HG02759 (cell line): Measurements from ENCODE around the gene SERPINC1.
"Not testable (repeated sequence)": the region's sequence is repeated elsewhere in the genome, so short reads cannot be mapped to it uniquely, and the experiment has no call there.

ENCODE experiments used
- ATAC-seq: cut with Tn5 transposase; IDR thresholded peaks from one replicate; pipeline ENCODE4 v1.9.1; 2021; ENCODE audit warnings: mild to moderate bottlenecking, moderate library complexity; ENCODE audit not compliant: unreplicated experiment

The SERPINC1 gene

DNA sequence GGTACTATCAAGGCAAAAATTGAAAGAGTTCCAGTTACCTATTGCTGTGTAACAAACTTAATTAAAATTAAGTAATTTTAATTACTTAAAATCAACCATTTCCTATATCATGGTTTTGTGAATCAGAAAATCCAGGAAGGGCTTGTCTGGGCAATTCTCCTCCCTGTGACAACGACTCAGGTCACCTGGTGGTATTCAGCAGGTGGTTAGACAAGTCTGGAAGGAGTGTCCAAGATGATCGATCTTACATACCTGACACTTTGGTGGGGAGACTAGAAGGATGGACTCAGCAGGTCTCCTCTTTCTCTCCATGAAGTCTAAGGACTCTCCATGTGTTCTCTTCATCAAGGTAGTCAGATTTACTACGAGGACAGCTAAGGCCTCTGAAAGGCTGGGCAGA, 22.9 kb downstream of the SERPINC1 start:
- no peak for ATAC-seq

DNA sequence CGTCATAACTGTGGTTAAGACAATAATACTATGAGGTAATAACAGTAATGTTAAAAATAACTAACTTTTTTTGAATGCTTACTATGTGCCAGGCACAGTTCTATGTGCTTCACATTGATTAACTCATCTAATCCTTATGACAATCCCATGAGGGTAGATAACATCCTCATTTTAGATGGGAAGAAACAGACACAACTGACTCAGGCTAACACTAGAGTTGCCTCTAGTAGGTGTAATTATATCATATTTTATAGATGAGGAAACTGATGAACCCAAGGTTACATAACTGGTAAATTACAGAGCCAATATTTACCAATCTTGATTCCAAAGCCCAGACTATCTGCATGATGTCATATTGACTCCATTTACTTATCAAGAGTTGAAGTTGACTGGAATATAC, 23.5 kb downstream of the SERPINC1 start:
- no peak for ATAC-seq

DNA sequence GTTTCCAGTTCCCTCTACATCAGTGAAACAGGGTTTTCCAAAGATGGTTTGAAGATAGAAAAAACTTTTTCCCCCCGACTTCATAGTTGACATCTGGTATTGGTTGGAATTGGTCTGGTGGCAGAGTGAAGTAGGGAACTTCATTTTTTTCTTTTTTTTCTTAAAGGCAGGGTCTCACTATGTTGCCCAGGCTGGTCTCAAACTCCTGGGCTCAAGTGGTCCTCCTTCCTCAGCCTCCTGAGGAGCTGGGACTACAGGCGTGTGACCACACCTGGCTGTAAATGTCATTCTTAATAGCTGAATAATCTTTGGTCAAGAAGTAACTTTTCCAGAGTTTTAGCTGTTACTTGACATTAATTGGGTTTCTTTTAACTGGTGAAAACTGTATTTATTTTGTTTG, 27.2 kb downstream of the SERPINC1 start:
- no peak for ATAC-seq

DNA sequence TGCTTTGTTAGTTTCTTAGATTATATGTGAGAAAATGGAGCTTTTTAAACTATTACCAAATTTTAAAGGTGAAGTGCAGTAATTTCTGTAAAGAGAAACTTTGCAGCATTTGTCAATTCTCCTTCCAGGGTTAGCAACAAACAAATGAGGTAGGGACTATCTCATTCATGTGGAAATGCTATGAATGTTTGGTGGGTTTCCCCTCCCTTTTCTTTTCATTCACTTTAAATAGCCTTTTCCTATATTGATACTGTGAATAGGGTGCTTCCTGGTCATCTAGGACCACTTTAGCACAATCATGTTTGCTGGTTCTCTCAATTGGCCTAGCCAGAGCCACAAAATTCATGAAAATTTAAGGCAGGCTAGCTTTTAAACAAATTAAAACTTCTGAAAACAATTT, 28.4 kb downstream of the SERPINC1 start:
- no peak for ATAC-seq

DNA sequence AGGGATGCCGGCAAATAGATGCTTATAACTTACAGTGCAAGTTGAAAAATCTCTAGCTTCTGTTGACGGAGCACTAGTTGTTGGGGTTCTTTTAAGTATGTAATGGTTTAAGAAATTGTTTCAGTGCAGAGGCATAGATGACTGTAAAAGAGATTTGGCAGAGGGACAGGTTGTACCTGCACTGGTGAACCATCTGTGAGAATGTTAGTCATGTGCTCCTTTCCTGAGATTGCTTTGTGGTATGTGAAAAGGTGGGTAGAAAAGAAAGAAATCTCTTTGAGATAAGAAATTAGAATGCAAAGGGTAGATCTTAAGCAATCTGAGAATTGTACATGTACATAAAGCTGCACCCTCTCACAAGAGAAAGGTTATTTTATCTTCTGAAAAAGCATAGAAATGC, 29.5 kb downstream of the SERPINC1 start:
- no peak for ATAC-seq

DNA sequence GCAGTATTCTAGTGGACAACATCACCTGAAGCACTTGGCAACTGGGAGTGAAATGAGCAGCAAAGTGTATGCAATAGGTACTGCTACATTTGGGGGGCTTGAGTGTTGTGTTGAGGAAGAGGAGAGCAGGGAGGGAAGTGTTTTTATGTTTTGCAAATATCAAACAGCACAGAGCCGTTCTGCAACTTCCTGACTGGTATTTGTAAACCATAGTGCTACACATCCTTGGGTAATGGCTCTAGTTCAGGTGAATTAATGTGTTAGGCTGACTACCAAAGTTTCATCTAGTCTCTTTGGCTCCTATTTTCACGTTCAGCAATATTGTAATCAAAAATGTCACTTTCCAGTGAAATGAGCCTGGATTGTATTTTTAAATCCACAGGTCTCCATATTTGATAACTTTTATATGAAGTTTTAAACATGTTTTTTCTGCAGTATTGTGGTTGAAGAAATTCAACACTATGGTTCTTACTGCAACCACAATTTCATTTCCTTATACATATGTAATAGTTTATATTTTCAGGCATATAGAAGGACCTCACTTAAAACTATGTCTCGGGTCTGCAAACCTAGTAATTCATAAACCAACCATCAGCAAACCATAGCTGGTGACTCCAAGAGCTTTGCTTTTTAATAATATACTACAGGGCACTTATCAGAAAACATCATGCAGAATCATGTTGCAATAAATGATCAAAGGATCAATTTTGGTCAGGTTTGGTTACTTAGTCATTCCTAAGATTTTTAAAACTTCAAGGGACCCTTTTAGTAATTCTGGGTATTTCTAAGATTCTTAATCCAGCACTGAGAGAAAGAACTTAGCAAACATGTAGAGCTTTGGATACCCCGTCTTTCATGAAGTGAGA, 30.1 kb downstream of the SERPINC1 start:
- no peak for ATAC-seq

DNA sequence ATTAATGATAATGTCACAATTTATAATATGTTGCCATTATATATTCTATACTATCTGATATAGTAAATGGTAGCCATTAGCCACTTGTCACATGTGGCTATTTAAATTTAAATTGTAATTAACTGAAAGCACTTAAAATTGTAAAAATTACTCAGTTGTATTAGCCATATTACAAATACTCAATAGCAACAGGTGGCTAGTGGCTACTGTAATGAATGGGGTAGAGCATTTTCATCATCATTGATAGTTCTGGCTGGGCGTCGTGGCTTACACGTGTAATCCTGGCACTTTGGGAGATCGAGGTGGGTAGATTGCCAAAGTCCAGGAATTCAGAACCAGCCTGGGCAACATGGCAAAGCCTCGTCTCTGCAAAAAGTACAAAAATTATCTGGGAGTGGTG, 32.4 kb downstream of the SERPINC1 start:
- ATAC-seq, result no peak

DNA sequence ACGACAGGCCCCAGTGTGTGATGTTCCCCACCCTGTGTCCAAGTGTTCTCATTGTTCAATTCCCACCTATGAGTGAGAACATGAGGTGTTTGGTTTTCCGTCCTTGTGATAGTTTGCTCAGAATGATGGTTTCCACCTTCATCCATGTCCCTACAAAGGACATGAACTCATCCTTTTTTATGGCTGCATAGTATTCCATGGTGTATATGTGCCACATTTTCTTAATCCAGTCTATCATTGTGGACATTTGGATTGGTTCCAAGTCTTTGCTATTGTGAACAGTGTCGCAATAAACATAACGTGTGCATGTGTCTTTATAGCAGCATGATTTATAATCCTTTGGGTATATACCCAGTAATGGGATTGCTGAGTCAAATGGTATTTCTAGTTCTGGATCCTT, 36.0 kb downstream of the SERPINC1 start:
- ATAC-seq, result not testable (repeated sequence)

DNA sequence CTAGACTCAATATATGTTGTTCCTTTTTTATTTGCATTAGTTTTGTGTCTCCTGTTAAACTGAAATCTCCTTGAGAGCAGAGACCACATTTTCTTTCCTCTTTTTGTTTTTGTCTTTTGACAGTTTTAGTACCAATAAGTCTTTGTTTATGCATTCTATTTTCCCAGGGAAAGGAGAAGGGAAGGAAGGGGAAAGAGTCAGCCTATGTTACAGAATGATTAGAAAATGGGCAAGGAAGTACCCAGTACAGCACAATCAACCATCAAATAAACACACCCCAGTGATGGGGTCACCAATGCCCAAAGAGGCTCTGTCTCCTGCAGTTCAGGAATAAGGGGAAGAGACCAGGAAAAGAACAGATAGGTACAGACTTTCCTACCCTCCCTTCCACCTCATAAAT, 38.9 kb downstream of the SERPINC1 start:
- no peak for ATAC-seq

DNA sequence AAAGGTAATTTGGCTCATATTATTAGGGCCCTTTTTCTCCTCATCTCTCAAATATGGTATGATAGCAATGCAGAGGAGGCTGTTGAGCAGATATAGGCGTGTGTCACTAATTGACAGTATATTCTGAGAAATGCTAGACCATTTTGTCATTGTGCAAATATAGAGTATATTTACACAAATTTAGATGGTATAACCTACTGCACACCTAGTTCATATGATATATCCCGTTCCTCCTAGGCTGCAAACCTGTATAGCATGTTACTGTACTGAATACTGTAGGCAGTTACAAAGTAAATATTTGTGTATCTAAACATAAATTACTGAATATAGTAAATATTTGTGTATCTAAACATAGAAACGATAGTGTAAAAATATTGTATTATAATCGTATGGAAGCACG, 40.4 kb downstream of the SERPINC1 start:
- no peak for ATAC-seq

DNA sequence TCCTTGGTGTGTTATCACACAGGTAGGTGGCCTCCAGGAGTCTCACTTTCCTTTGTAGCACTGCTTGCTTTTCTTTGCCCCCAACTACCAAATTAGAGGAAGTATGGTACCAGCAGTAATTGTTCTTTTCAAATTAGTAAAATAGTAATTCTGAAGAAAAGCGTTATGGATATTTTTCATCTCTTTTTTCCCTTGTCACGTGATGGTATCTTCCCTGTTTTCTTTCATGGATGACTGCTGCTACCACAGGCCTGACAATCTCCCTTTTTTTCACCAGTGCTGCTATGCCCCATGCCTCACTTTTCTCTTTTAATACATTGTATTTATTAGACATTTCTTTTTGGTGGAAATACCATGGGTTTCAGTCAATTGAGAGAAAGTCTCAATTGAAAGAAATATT, 45.6 kb downstream of the SERPINC1 start:
- ATAC-seq, result no peak

DNA sequence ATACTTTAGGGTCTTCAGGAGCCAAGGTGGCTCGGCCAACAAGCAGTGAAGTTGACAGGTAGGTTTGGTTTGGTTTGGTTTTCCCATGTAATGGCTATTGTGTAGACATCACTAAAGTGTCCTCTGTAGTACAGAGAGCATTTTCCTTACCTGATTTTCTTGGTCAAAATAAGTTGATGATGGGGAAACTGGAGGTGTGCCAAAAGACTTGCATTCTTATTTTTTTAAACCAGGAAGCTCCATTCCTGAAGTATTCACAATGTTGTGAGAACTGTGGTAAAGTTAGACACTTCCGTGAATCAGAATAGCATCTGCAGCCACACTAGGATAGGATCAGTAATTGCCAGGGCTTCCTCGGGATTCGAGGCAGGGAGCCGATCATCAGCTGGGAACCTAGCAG, 46.0 kb downstream of the SERPINC1 start:
- no peak for ATAC-seq

DNA sequence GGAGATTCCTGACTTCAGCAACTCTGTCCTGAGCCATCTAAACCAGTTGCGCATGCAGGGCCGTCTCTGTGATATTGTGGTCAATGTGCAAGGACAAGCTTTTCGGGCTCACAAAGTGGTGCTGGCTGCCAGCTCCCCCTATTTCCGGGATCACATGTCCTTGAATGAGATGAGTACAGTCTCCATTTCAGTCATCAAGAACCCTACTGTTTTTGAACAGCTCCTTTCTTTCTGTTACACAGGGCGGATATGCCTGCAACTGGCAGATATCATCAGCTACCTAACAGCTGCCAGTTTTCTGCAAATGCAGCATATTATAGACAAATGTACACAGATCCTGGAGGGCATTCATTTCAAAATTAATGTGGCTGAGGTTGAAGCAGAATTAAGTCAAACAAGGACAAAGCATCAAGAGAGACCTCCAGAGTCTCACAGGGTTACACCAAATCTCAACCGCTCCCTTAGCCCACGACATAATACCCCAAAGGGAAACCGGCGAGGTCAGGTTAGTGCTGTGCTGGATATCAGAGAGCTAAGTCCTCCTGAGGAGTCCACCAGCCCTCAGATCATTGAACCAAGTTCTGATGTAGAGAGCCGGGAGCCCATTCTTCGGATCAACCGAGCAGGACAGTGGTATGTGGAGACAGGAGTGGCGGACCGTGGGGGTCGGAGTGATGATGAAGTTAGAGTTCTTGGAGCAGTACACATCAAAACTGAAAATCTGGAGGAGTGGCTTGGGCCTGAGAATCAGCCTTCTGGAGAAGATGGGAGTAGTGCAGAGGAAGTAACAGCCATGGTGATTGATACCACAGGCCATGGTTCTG, 46.7 kb downstream of the SERPINC1 start:
- ATAC-seq, result no peak

DNA sequence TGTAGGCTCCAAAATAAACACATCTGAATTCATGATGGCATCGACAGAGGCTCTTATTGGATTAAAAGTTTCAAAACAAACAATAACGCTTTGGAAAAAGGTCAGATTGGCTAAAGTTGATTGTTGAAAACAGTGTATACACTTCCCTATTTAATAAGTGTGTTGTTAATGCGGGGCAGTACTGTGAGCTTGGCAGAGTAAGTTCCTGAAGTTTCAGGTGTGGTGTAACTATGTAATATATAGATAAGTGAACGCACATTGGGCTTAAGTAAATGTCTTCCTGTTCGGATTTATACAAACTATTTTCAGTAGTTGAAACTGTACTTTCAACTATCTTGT, 48.1 kb downstream of the SERPINC1 start:
- ATAC-seq, result no peak

DNA sequence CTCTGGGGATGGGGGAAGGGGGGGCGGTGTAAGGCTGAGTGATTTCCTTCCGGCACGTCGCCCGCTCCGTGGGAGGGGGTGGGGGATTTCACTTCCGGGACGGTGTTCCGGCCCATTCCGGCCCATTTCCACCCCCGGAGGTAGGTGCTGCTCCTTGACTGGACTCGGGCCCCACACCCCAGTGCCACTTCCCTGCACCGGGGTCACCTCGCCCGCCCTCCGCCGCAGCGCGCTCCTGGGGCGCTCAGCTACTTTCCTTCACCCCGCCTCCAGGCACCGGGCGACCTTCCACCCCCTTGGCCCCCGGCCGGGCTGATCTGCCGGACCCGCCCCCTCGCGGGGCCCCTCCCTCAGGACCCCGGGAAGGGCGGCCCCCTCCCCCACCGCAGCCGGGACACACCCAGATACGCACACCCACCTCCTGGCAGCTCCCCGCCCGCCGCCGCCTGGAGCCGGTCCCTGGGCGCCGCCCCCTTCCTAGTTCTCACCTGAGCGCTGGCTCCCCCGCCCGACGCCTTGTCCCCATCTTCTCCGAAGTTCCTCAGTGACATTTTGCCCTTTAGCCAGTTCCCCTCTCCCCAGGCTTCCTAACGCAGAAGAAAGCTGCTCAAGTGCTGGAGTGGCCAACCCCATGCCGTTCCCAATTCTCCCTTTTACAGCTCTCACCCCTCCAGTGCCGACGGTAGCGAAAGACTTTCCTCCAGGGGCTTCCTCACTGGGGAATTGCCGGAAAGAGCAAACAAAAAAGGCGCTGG, 48.7 kb downstream of the SERPINC1 start, which contains the start of gene ZBTB37:
Gene ZBTB37 (plus strand): TSS at position 115 of the 755 bp plus-strand sequence. CDS start 1,846 bp downstream, outside the sequence.
- peak; percentile 64 for ATAC-seq

DNA sequence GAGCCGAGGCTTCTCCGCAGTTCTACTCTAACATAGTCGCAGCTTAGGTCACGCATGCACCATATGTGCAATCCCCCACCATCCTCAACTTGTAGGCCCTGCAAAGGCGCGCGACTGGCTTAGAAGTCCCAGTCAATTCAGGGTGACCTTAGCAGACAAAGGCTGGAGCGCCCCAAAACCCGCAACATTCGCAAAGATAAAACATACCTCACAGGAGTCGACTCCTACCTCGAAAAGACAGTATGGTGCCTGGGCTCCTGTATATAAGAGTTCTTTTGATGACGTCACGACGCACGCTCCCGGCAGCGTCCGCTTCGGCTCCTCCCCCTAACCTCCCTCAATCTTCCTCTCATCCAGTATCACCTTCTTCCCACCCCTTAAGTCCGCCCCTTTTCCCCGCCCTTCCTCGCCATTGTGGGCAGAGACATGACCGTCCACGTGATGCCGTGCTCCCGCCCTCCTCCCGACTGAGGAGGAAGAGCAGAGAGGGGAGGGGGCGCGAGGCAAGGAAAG, 49.3 kb downstream of the SERPINC1 start, which contains the start of gene GAS5:
Gene GAS5 (minus strand): TSS at position 237 of the 513 bp plus-strand sequence.
- ATAC-seq, result peak; percentile 65

DNA sequence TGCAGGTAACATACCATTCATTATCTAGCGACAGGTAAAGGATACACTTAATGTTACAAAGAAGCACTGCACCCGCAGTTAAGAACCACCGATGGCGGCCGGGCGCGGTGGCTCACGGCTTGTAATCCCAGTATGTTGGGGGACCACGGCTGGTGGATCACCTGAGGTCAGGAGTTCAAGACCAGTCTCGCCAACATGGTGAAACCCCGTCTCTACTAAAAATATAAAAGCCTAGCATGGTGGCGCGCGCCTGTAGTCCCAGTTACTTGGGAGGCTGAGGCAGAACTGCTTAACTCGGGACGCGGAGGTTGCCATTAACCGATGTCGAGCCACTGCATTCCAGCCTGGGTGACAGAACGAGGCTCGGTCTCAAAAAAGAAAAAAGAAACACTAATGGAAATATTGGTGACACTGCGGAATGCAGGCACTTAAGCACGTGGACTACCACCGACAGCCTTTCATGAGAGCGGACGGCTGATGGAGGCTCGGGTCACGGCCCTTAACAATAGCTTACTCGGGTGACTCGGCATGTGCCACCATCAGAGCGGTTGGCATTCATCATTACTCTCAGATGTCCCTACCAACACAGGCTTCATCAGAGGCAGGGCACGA, 49.9 kb downstream of the SERPINC1 start:
- ATAC-seq, result no peak

DNA sequence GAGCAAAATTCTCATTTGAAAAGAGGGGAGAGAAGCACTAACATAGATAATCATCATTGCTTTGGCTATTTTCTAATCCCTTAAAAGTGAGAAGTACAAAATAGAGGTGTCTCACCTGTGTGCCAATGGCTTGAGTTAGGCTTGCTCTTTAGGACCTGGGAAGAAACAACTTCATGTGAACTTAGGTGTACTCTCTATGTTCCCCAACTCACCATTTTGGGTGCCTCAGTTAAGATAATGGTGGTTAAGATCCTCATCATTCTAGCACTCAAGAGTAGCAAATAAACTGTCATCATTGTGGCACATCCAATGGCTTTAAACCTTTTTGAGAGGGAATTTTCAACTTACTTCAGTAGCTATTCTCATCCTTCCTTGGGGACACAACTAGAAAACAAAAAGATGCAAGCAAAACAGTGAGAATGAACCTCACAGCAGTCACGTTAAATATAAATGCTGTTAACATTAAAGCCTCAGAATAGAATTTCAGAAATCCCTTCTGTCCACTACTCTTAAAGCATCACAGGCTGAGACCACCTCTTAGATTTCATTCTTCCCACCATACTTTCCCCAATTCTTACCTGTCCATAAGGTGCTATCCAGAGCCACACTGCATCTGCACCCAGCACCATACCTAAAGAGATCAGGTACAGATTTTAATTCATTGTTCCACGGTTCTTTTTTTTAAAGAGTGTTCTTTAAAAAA, 50.6 kb downstream of the SERPINC1 start:
- no peak for ATAC-seq

DNA sequence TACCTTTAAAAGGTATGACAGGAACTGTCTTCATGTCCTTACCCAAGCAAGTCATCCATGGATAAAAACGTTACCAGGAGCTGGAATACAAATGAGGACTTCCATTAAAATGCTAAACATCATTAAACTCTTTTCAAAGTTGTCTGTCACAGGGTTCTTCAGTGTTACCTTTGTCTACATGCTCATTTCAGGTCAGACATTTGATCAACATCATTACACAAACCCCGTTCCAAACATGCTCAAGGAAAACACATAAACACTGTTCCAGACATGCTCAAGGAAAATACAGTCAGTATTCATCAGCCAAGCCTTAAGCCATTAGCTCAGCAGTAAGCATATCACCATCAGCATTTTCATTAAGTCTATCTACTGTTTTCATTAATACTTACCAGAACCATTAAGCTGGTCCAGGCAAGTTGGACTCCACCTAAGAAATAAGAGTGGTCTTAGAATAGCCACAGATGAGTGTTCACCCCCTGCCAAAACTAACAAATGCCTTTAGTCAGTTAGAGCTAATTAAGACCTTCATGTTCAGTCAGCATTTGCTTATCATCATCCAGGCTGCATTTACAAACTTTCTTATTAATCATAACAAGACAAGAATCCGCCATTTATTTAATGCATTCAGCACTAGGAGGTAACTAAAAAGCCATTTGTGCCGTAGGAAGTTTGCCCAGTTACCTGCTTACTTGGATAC, 51.5 kb downstream of the SERPINC1 start:
- no peak for ATAC-seq
